T-cell (primary cell): ENCODE measurements around the gene LMO1. TPM values are rescaled to one million over a fixed set of nuclear protein-coding genes. Genes with fewer than 3 reads are reported as not detected.

Experiments
- ATAC-seq, 4 experiments: fragments of 200-7000 bp in 3 of 4; fragments of 150-1000 bp in 1 of 4; cut with Tn5 transposase; replicated peaks in 1 of 4; 1 replicate in 3 of 4; 2 replicates in 1 of 4; pipeline ENCODE4 v1.10.0; 2021; ENCODE audit warnings: moderate library complexity in 3 of 4, mild to moderate bottlenecking in 2 of 4, moderate number of reproducible peaks in 1 of 4
- CTCF ChIA-PET, 2 donors: fragments of 300-600 bp; sonication (Branson Sonifier 250); formaldehyde crosslinking; loops; one replicate each; lab custom pipeline; 2022; ENCODE audit warnings: antibody characterized with exemption in 2 of 2; lab: Charles Lee
- POLR2A ChIA-PET, 2 donors: fragments of 300-600 bp; sonication (Branson Sonifier 250); formaldehyde crosslinking; loops; one replicate each; lab custom pipeline; 2022; ENCODE audit warnings: antibody characterized with exemption in 2 of 2; lab: Charles Lee
- DNase-seq, 35 experiments: peaks; one replicate each; pipeline versions ENCODE4 v3.0.0 to v3.0.0-alpha.2; 2013 to 2023
- H3K27ac ChIP-seq: one replicate; pipeline ENCODE4 v1.5.1; 2013; ENCODE audit warnings: low read length
- H3K27me3 ChIP-seq, 2 experiments: replicated peaks in 1 of 2; 1 replicate in 1 of 2; 2 replicates in 1 of 2; pipeline versions ENCODE4 v1.6.1 to v1.7.0; 2013; ENCODE audit warnings: low read length in 1 of 2, mixed read lengths in 1 of 2; ENCODE audit not compliant: control insufficient read depth in 2 of 2, insufficient read depth in 2 of 2; ENCODE audit errors: extremely low read depth in 1 of 2
- H3K36me3 ChIP-seq, 2 donors: 1 replicate in 1 of 2; 2 replicates in 1 of 2; pipeline versions ENCODE4 v1.6.1 to v1.7.0; 2013; ENCODE audit warnings: low read length in 1 of 2; ENCODE audit not compliant: control insufficient read depth in 2 of 2, insufficient read depth in 1 of 2; ENCODE audit errors: extremely low read depth in 1 of 2
- H3K4me1 ChIP-seq, 2 experiments: 1 replicate in 1 of 2; 2 replicates in 1 of 2; pipeline versions ENCODE4 v1.6.1 to v1.7.0; 2013; ENCODE audit warnings: low read length in 2 of 2, mixed read lengths in 1 of 2; ENCODE audit not compliant: insufficient read depth in 2 of 2, control insufficient read depth in 1 of 2; ENCODE audit errors: extremely low read depth in 1 of 2
- H3K4me3 ChIP-seq, 2 donors: 1 replicate in 1 of 2; 2 replicates in 1 of 2; pipeline versions ENCODE4 v1.5.1 to v1.7.0; 2013; ENCODE audit warnings: mild to moderate bottlenecking in 2 of 2, low read length in 1 of 2, moderate library complexity in 1 of 2; ENCODE audit not compliant: control insufficient read depth in 1 of 2; ENCODE audit errors: extremely low read depth in 1 of 2
- H3K9me3 ChIP-seq: 2 replicates; pipeline ENCODE4 v1.7.0; 2013
- H3K27ac Mint-ChIP-seq, 2 donors: one replicate each; pipeline ENCODE4 v1.8.0; 2020 to 2021; ENCODE audit warnings: mild to moderate bottlenecking in 2 of 2, mixed read lengths in 2 of 2
- H3K27me3 Mint-ChIP-seq, 2 donors: one replicate each; pipeline ENCODE4 v1.8.0; 2021 to 2022; ENCODE audit warnings: mixed read lengths in 2 of 2
- H3K36me3 Mint-ChIP-seq: one replicate; pipeline ENCODE4 v1.8.0; 2021; ENCODE audit warnings: mixed read lengths
- H3K4me1 Mint-ChIP-seq, 3 donors: one replicate each; pipeline ENCODE4 v1.8.0; 2020 to 2022; ENCODE audit warnings: mixed read lengths in 3 of 3, mild to moderate bottlenecking in 1 of 3
- H3K4me3 Mint-ChIP-seq, 3 donors: one replicate each; pipeline ENCODE4 v1.8.0; 2020 to 2022; ENCODE audit warnings: mild to moderate bottlenecking in 3 of 3, mixed read lengths in 3 of 3, moderate library complexity in 3 of 3
- H3K9me3 Mint-ChIP-seq, 3 donors: one replicate each; pipeline ENCODE4 v1.8.0; 2020 to 2022; ENCODE audit warnings: mixed read lengths in 3 of 3
- WGBS: methylation state at CpG from one replicate; pipeline ENCODE4 v1.1.5; 2013; ENCODE audit warnings: missing lambda C conversion rate; ENCODE audit not compliant: insufficient coverage; 5-methylcytosine and 5-hydroxymethylcytosine counted together
- total RNA-seq, 35 experiments: library from RNA in 6 of 35; stranded (reverse) in 6 of 35; fragments of 120-200 nt in 1 of 35; gene quantifications; one replicate each; pipeline versions ENCODE4 v1.2.1 to v1.2.4 and lab custom pipeline; 2013 to 2026

Gene LMO1
- total RNA-seq, 5 donors from 2014 or later (not counting 1 experiment from before 2014, with no cell fraction given), result not detected

DNA sequence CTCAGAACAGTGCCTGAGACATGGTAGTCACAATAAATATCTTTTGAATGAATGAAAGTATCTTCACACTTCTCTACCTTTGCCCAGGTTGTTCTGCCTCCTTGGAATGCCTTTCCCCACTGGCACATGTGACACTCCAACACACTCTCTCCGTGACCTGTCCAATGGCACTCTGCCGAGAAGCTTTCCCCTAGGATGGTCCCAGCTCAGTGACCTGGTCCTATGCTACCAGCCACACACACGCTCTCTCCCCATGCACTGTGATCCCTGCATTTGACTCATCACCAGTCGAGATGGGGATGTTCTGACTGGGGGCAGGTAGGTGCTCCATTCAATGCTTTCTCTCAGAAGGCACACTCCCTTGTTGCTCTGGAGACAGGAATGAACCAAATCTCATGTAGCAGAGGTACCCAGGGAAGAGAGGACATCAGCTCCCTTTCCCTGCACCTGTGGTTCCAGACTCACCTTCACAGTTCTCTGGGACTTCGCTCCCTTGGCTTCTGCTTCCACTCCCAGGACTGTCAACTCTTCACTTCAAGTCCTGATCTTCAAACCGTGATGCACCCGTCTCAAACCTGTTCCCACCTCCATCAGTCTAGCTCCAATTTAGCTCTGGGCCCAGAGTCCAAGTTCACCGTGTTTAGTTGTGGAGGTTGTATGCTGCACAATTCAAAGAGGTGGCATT lies 30.7 kb upstream of the LMO1 start:
- no peak for ATAC-seq

GRCh38 chr11:8293171-8293570 lies 29.5 kb upstream of the LMO1 start:
- no peak overlapping the region for H3K27ac Mint-ChIP-seq

More for the DNA sequence above, 30.7 kb upstream of the LMO1 start:
- Mint-ChIP-seq H3K36me3 (no peaks in the 10 kb centered on the region), H3K27me3 (peaks cover 4 to 9% of the 10 kb centered on the region in 2 donors), H3K9me3 (no peaks in the 10 kb centered on the region), H3K4me3 (no peak overlapping the region), H3K4me1 (no peaks in the 10 kb centered on the region), H3K27ac (no peak overlapping the region)
- Histone ChIP-seq H3K36me3 (no peaks in the 10 kb centered on the region), H3K9me3 (no peaks in the 10 kb centered on the region), H3K27ac (no peak overlapping the region), H3K4me1 (no peaks in the 10 kb centered on the region), H3K4me3 (no peak overlapping the region), H3K27me3 (peaks cover 0 to 19% of the 10 kb centered on the region in 2 experiments)
- WGBS, result 67% methylated on average over 1 of the region's 8 CpGs
- POLR2A ChIA-PET, result no interaction called here
- CTCF ChIA-PET, result no interaction called here
- DNase-seq, result no peak

GRCh38 chr11:8292351-8292750 lies 28.7 kb upstream of the LMO1 start:
- CTCF ChIA-PET, result no interaction called here
- H3K4me3 Mint-ChIP-seq, result no peak overlapping the region
- no peaks in the 10 kb centered on the region for H3K4me1 Mint-ChIP-seq
- peaks cover 4 to 6% of the 10 kb centered on the region in 2 donors for H3K27me3 Mint-ChIP-seq
- no peaks in the 10 kb centered on the region for H3K9me3 Mint-ChIP-seq
- H3K27ac Mint-ChIP-seq, result no peak overlapping the region
- no peaks in the 10 kb centered on the region for H3K36me3 Mint-ChIP-seq
- POLR2A ChIA-PET, result no interaction called here
- Histone ChIP-seq H3K4me3 (no peak overlapping the region), H3K27me3 (peaks cover 0 to 17% of the 10 kb centered on the region in 2 experiments), H3K36me3 (no peaks in the 10 kb centered on the region), H3K4me1 (no peaks in the 10 kb centered on the region), H3K9me3 (no peaks in the 10 kb centered on the region), H3K27ac (no peak overlapping the region)
- ATAC-seq (no peak), DNase-seq (no peak)
- 88% methylated on average over 7 of the region's 10 CpGs for WGBS

More at GRCh38 chr11:8293171-8293570, 29.5 kb upstream of the LMO1 start:
- peaks cover 4 to 6% of the 10 kb centered on the region in 2 donors for H3K27me3 Mint-ChIP-seq
- no peak overlapping the region for H3K27ac ChIP-seq
- H3K36me3 ChIP-seq, result no peaks in the 10 kb centered on the region
- H3K9me3 Mint-ChIP-seq, result no peaks in the 10 kb centered on the region
- no peaks in the 10 kb centered on the region for H3K4me1 ChIP-seq
- no peaks in the 10 kb centered on the region for H3K36me3 Mint-ChIP-seq
- no peaks in the 10 kb centered on the region for H3K4me1 Mint-ChIP-seq
- ChIA-PET POLR2A (no interaction called here), CTCF (no interaction called here)
- 71% methylated on average over 5 of the region's 7 CpGs for WGBS
- no peaks in the 10 kb centered on the region for H3K9me3 ChIP-seq
- no peak overlapping the region for H3K4me3 ChIP-seq
- ATAC-seq (no peak), DNase-seq (no peak)
- H3K27me3 ChIP-seq, result peaks cover 0 to 17% of the 10 kb centered on the region in 2 experiments
- H3K4me3 Mint-ChIP-seq, result no peak overlapping the region

DNA sequence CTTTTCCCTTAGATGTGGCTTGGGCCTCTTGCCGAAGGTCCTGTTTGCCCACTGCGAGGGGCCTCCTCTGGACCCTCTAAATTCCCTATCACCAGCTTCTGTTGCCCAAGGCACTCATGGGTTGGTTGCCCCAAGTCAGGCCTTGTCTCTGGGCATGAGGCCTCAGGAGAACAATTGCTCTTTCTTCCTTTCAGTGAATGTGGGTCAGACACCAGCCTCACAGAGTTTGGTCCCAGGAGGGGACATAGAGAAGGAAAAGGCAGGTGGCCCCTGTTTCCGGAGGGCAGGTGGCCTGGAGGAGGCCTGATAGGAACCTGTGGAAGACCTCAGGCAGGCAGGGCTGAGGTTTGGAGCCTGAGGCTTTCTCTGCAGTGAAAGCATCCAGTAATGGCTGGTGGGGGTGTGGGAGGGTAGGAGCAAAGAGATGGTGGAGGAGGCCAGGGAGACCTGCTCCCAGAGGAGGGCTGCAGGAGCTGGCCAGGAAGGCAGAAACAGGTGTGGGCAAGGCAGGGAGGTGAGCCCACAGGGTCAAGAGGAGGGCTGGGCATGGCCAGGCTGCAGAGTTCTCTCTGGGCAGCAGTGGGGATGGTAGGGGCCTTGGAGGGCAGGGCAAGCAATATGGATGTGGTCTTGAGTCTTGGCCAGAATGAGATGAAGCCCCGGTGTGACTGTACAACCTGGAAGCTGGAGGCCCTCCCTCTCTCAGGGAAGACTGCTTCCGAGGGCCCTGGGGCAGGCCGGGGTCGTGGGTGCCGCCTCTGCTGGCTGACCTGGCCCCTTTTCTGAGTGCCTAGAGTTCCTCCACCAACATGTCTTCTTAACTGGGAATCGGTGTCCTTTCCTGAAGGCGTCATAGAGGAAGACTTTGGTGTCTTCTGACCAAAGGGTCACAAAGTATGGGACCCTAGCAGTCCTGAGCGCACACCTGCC lies 28.0 kb upstream of the LMO1 start:
- H3K4me1 ChIP-seq, result no peaks in the 10 kb centered on the region
- 74% methylated on average over 6 of the region's 11 CpGs for WGBS
- Mint-ChIP-seq H3K27ac (no peak overlapping the region), H3K36me3 (no peaks in the 10 kb centered on the region), H3K4me1 (no peaks in the 10 kb centered on the region), H3K4me3 (no peak overlapping the region), H3K27me3 (peaks cover 6 to 7% of the 10 kb centered on the region in 2 donors), H3K9me3 (no peaks in the 10 kb centered on the region)
- DNase-seq (no peak), ATAC-seq (no peak)
- H3K9me3 ChIP-seq, result no peaks in the 10 kb centered on the region
- H3K27me3 ChIP-seq, result peaks cover 0 to 17% of the 10 kb centered on the region in 2 experiments
- no peak overlapping the region for H3K4me3 ChIP-seq
- CTCF ChIA-PET, result no interaction called here
- H3K36me3 ChIP-seq, result no peaks in the 10 kb centered on the region
- no peak overlapping the region for H3K27ac ChIP-seq
- POLR2A ChIA-PET, result no interaction called here

DNA sequence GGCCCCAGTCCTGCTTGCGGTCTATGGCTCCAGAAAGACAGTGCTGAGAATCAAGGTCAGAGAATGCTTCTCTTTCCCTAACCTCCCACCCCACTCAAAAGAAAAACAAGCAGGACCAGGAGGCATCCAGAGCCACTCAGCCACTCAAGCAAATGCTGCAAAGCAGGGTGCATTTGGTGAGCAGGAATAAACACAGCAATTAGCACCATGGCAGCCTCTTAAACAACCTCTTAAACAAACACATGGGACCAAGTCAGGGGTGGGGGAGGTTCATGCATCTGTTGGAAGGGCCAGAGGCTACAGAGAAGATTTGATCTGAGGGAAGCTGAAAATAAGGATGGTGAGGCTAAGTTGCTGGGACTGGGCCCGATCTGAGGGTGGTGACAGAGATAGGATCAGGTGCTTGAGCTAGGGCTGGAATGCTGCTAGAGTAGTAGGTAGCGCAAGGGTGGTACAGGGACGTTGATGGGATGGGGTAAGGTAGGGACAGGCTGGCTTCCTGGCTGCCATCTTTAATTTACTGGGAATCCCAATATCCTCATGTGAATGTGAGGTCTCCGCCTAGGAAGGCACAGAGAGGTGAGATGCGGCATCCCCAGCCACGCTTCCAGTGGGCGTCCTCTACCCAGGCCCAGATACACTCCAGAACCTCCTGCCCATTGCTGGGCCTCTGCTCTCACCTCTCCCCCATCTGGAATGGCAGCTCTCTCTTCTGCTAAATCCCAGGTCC lies 26.6 kb upstream of the LMO1 start:
- ChIA-PET POLR2A (no interaction called here), CTCF (no interaction called here)
- Mint-ChIP-seq H3K4me3 (no peak overlapping the region), H3K36me3 (no peaks in the 10 kb centered on the region), H3K27me3 (peaks cover 6 to 7% of the 10 kb centered on the region in 2 donors), H3K9me3 (no peaks in the 10 kb centered on the region), H3K4me1 (no peaks in the 10 kb centered on the region), H3K27ac (no peak overlapping the region)
- 89% methylated on average over 5 of the region's 8 CpGs for WGBS
- no peaks in the 10 kb centered on the region for H3K9me3 ChIP-seq
- no peaks in the 10 kb centered on the region for H3K4me1 ChIP-seq
- ATAC-seq (no peak), DNase-seq (no peak)
- peaks cover 0 to 24% of the 10 kb centered on the region in 2 experiments for H3K27me3 ChIP-seq
- H3K4me3 ChIP-seq, result no peak overlapping the region
- H3K27ac ChIP-seq, result no peak overlapping the region
- no peaks in the 10 kb centered on the region for H3K36me3 ChIP-seq

DNA sequence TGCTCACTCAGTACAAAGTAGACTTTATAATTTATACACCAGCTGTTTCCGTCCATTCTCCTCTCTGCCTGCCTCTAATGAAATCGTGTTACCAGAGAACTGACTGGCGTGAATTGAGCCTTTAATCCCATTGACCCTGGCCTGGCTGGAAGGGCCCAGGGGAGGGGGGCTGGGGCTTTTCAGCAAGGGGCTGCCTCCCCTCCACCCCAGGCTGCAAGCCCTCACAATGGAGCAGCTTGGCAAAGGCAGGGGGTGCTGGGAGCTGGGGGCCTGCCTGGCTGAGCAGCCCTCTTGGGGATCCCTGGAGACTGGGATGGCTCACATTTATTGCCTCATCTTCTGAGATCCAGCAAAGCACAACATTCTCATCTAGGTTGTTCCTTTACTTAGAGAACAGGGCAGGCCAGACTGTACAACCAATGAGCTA lies 25.8 kb upstream of the LMO1 start:
- Mint-ChIP-seq H3K4me1 (no peaks in the 10 kb centered on the region), H3K9me3 (no peaks in the 10 kb centered on the region), H3K27me3 (peaks cover 11 to 13% of the 10 kb centered on the region in 2 donors), H3K36me3 (no peaks in the 10 kb centered on the region), H3K27ac (no peak overlapping the region), H3K4me3 (no peak overlapping the region)
- Histone ChIP-seq H3K4me1 (no peaks in the 10 kb centered on the region), H3K4me3 (no peak overlapping the region), H3K36me3 (no peaks in the 10 kb centered on the region), H3K9me3 (no peaks in the 10 kb centered on the region), H3K27me3 (peaks cover 0 to 24% of the 10 kb centered on the region in 2 experiments), H3K27ac (no peak overlapping the region)
- no peak for ATAC-seq
- no peak for DNase-seq
- 67% methylated on average over 1 of the region's 3 CpGs for WGBS
- POLR2A ChIA-PET, result no interaction called here
- CTCF ChIA-PET, result no interaction called here
